Fibroblast of skin of left quadriceps (primary cell): ENCODE results near the gene GLRX3.

ENCODE experiments used
- DNase-seq, 2 experiments: peaks; one replicate each; pipeline ENCODE4 v3.0.0-alpha.2; 2013; ENCODE audit warnings: low read depth in 2 of 2

The GLRX3 gene

DNA sequence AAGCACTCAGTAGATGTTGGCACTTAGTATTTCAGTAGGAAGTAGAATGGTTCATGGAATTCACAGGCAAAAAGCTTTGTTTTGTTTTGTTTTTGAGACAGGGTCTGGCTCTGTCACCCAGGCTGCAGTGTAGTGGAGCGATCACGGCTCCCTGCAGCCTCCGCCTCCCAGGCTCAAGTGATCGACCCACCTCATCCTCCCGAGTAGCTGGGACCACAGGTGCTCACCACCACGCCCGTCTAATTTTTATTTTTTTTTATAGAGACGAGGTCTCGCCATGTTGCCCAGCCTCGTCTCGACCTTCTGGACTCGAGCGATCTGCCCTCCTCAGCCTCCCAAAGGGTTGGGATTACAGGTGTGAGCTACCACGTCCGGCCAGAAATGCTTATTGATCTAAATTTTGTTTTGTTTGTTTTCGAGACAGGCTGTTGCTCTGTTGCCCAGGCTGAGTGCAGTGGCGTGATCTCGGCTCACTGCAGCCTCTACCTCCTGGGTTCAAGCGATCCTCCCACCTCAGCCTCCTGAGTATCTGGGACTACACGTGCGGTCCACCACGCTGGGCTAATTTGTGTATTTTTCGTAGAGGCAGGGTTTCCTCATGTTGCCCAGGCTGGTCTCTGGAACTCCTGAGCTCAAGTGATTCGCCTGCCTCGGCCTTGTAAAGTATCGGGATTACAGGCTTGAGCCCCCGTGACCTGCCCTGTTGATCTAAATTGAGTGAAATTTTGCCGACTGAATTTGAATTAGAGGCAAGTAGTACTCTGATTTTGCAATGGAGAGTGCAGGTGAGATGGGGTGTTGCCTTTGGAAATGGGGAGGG lies 1.7 kb downstream of the GLRX3 start:
- no peak for DNase-seq

- DNase-seq = no peak
These were observed 2.3 kb downstream of the GLRX3 start for GRCh38 chr10:130138479-130138866.

DNA sequence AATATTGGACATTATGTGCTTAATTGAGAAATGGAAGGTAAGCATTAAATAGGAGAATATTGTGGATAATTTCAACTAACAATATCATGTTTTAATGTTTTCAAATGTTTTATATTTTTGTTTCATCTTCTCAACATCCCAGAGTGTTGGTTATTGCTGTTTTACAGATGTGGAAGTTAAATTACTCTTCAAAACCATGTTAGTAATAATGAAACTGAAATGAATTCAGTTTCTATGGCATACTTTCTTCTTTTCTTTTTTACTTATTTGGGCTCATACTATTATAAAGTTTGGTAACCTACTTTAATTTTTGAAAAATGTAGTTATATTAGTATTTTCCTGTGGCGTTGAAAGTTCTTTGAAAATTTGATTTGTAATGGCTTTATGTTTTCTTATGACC lies 4.2 kb downstream of the GLRX3 start:
- DNase-seq = no peak

DNA sequence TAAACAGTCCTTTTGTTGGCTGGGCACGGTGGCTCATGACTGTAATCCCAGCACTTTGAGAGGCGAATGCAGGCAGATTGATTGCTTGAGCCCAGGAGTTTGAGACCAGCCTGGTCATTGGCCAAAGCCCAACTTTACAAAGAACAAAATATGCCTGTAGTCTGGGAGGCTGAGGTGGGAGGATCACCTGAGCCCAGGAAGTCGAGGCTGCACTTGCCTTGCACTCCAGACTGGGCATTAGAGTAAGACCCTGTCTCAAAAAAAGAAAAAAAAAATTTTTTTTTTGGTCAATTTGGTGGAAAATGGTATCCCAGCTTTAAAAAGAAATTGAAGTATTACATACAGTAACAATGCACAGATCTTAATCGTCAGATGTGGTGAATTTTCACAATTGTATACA lies 4.8 kb downstream of the GLRX3 start:
- DNase-seq = no peak

DNA sequence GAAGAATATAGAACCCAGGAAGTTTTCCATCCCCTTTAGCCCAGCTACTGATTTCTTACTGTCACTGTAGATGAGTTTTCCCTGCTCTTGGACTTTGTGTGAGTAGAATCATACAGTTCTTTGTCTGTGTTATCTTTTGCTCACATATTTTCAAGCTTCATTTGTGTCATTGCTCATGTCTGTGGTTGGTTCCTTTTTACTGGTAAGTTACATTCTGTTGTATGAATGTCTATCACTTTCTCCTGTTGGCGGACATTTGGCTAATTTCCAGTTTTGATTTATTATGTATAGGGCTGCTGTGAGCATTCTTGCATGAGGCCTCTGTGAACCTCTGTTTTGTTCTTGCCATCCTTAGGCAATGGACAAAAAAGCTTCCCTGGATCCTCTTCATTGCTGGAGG lies 5.3 kb downstream of the GLRX3 start:
- DNase-seq = peak in 1 of 2 experiments; percentile 13

GRCh38 chr10:130141878-130142277 lies 5.7 kb downstream of the GLRX3 start:
- no peak for DNase-seq

GRCh38 chr10:130146042-130146441 lies 9.9 kb downstream of the GLRX3 start:
- DNase-seq = no peak

DNA sequence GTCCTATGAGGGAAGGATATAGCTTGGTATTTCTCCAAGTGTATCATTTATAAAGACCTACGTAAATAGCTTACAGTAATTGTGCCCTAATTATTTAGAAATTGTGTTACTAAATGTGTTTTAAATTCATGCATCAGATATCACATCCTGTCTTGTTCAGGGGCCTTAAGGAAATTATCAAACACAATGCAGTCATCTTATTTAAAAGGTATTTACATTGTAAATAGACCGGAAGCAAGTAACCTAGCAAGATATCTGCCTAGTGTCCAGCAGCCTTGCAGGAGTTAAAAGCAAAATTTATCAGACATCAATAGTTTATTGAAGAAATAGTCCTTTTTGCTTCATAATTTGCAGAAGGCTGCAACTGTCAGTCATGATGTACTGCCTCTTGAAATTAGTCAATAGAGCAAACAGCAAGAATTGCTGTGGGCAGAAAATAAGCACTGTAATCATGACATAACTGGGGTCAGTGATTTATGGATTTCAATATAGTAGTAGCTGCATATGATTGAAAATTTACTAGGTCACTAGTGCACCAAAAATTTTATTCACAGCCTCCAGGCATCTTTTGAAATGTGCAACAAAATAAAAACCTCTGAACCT lies 23.1 kb downstream of the GLRX3 start:
- no peak for DNase-seq

DNA sequence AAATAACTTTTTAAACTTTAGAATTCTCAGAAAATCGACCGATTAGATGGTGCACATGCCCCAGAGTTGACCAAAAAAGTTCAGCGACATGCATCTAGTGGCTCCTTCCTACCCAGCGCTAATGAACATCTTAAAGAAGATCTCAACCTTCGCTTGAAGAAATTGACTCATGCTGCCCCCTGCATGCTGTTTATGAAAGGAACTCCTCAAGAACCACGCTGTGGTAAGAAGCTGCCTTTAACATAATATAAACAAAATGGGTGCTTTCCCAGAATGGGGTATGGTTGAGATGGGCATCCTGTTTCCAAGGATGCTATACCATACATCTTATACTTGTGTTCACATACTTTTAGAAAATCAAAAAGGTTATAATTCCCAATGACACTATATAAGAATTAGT lies 24.6 kb downstream of the GLRX3 start:
- no peak for DNase-seq

DNA sequence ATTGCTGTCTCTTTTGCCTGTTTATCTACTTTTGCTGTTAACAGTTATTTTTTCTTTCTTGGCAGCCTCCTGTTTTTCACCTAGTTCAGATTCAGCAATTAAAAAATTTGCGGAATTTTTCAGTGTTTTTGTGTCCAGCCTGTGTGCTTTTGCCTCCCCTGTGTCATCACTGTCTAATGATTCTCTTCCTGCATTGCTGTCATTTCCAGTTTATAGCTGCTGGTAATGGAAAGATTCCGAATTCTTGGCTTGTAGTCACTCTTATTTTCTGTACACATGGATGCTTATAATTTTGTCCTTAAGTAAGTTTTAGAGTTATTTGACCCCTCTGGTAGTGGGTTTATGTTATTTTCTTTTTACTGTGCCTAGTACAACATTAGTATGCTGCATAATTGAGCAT lies 25.1 kb downstream of the GLRX3 start:
- no peak for DNase-seq

DNA sequence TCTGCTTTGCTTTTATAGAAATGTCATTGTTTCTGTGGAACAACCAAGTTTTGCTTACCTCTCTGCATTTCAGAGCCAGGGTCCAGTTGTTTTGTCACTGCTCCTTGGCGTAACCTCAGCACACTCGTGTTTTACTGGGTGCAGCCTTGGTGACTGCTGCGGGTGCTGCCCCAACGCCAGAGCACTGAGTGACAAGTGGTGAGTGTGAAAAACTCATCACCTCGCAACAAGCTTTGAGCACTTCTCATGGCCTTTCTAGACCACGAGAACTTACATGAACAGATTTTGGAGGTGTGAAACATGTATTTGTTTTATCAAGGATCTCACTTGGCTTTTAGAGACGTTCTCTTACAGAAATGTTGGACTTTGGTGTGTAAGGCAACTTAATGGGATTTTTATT lies 31.0 kb downstream of the GLRX3 start:
- no peak for DNase-seq

DNA sequence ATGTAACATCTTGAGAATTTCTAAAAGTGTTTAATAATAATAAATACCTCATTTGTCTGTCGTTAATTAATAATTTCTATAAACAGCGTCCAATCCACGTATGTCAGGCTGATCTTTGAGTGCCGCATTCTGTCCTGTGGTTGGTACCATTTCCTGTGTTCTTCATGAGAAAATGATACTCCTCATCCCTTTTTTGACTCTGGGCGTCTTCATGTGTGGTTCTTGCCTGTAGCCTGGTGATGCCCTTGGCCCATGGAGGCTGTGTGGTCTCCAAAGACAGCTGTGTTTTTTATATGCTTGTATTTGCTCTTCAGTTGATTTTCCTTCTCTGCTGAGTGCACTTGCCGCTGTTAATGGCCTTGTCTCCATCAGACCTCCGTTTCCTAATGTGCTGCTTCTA lies 31.5 kb downstream of the GLRX3 start:
- no peak for DNase-seq

DNA sequence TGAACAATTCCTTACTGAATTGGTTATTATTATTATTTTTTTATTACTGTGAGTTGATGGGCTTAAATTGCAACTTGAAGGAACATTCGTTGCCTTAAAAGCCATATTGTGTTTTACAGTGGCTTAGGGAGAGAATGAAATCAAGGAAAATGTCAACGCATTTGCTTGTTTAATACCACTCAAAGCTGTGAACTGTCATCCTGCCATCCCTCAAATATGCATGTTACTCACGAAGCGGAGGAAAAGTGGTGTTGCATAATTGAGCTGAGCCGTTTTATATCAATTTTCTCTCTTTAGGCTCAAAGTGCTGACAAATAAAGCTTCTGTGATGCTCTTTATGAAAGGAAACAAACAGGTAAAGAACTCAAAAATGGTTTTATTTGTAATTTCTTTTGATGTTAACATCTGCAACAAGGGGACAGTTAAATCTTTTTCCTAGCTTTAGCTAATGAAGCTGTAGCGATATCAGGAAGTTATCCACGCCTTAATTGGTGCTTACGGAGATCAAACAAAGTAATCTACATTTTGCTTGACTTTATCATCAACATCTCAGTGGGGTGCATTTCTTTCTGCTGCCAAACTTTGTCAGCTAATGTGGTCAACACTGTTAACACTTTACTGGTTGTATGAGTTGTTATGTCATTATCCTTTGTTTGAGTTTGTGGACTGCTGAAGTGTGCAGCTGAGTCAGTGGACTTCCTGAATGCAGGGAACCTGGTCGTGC lies 33.1 kb downstream of the GLRX3 start:
- DNase-seq = peak; percentile 16 to 21

DNA sequence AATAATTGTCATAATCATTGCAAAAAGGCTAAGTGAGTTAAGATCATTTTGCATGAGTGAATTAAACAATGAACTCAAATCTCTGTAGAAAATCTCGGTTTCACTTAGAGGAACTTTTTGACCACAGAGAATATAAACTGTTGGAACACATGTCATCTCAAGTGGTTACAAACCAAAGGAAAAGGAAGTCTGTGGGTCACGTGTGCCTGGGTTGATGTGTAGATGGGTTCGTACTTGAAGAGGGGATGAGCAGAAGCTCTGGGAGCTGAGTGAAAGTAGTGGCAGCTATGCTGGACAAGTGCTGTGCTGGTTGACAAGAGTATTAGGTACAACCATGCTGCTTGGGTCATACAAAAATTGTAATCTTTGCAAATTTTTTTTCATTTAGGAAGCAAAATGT lies 35.0 kb downstream of the GLRX3 start:
- no peak for DNase-seq

- DNase-seq = no peak
These were observed 38.1 kb downstream of the GLRX3 start for GRCh38 chr10:130174328-130174727.

- DNase-seq = no peak
These were observed 38.9 kb downstream of the GLRX3 start for GRCh38 chr10:130175074-130175473.

DNA sequence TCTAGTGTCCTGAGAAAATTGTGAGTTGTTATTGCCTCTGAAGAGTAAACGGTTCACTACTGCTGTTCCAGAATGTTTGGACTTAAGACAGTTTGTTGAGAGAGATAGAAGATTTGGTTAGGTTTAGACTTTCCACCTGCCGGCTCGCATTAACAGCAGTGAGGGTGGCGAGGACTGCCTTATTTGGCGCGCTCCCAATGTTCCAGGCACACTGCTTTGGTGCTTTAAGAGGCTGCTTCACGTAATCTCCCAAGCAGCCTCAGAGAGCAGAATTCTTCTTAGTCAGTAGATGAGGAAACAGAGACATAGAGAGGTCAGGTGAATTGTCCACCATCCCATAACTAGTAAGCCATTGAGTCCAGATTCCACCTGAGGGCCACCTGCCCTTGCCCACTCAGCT lies 41.1 kb downstream of the GLRX3 start:
- DNase-seq = no peak

DNA sequence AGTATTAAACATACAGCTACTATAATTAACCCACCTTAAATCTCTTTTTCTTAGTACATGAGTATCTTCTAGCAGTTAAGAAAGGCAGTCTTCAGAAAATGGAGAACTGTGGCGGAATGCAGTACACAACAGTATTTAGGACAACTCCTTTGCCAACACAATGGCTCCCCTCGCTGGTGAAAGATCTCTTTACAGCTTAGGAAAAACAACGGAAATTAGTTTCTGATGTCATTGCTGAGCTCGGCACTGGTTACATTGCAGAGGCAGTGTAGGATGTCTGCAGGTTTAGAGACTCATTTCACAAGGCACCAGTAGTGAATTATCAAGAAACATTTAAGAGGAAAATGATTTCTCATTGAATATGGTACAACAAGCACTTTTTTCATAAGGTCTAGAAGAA lies 43.4 kb downstream of the GLRX3 start:
- peak; percentile 38 to 48 for DNase-seq

DNA sequence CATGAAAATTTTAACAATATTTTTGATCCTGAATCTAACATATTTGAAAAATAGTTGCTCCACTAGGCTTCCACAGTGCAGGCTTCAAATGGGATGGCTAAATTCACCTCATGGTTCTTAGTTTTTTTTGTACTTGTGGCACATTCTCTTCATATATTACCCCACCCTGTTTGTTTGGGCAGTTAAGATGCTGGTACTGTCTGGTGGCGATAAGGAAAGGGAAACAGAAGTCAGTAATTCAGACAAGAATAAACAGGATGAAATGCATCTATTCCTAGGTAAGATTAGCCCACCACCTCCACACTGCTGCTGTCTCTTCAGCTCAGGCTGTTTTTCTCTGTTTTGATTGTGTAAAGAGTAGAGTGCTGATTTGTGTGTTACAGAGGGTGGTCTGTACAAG lies 44.2 kb downstream of the GLRX3 start:
- no peak for DNase-seq

DNA sequence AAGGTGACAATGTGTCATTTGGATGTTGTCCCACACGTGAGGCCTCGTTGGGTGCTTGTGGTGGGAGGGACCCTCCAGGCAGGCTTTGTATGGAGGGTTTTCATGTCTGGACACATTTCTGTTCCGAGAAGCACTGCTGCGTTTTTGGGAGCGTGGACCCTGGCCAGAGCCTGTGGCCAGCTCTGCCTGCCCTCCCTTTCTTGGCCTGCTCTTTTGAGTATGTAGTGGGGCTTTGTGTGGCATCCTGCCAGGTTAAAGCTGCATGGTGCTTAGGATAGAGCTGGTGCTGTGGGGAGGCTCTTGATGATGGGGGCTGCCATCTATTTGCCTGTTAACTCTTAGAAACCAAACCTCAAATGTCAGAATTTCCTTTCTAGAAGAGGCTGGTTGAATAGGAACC lies 45.7 kb downstream of the GLRX3 start:
- DNase-seq = no peak

DNA sequence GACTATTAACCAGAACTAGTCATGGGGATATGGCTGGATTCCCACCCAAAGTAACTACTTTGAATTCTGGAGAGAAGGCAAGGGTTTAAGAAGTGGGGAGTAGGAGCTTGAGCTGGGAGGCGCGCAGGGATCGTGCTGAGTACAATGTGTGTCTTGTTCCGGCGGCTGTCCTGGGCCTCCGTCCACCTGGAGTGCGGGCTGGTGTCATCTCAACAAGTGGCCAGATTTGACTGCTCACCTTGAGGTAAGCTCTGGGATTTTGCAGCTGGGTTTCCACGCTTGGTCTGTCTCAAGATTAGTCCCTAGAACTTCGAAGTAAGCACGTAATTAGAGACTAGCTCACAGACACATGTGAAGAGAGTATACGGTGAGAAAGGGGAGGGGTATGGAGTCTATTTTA lies 49.4 kb downstream of the GLRX3 start:
- DNase-seq = no peak

GRCh38 chr10:130188195-130189175 lies 52.3 kb downstream of the GLRX3 start:
- no peak for DNase-seq
